HG02678 (cell line): Measurements from ENCODE around the gene MTFR1L.

Source experiments
- ATAC-seq: cut with Tn5 transposase; IDR thresholded peaks from one replicate; pipeline ENCODE4 v1.9.1; 2021; ENCODE audit warnings: mild to moderate bottlenecking, moderate library complexity; ENCODE audit not compliant: unreplicated experiment

The MTFR1L gene

DNA sequence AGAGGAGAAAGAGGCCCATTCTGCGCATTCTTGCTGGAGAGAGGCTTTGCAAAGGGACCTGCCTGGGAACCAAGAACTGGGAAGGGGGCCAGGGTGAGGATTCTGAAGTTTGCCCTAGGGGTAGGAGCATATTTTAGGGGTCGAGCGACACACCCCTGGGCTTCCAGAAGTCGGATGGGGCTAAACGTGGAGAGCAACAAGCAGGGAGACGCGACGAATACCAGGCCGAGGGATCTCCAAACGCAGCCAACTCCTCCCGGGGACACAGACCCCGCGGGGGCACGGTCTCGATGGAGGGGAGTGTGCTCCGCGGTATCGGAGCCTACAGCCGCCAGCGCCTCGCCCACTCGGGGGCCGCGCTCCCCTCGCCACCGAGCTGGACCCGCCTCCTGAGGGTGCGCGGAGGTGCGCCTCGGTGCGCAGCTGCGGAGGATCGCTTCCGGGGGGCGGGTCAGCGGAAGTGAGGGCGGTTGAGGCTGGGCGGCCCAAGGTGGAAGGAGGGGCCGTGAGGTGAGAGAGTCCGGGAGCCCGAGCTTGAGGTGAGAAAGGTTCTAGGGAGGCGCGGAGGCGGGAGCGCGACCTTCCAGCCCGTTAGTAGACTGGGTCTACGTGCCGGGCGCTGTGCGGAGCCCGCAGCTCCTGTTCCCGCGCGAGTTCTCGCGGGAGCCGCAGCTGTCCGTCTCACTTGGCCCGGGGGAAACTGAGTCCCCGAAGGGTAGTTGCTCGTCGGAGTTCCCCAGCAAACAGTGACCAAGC, at the start of gene MTFR1L:
Gene MTFR1L (plus strand): TSS at position 464 of the 756 bp plus-strand sequence. CDS start 3,151 bp downstream, outside the sequence.
- ATAC-seq = peak; percentile 89

DNA sequence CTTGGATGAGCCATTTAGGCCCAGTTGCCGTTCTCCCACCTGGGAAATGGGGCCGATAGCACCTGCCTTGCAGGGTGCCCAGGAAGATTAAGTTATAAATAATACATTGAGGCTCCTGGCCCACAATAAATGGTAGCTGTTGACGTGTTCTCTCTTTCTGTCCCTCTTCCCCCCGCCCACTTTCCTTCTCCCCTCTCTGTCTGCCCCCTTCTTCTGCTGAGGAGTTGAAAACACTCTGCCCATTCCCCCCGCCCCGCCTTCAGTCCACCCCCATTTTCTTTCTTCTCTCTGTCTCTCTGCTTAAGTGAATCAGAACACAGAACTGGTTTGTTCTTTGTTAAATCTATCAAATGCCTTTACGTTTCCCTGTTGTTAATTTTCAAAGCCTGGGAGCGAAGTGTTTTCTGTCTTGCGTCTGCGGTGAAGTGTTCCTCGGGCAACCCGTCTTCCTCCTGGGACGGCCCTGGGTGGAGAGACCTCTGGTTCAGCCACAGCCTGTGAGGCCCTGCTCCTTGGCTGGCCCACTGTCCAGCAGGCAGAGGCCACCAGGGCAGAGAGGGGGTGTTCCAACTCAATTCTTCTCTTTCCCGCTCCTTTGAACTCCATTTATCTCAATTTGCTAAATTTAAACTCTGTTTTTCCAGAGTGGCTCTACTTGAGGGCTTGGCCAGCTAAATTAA, 49.1 kb upstream of the MTFR1L start:
- ATAC-seq = no peak

- no peak for ATAC-seq
Observed at GRCh38 chr1:25771221-25772114, 48.3 kb upstream of the MTFR1L start.

GRCh38 chr1:25772164-25772563, 47.6 kb upstream of the MTFR1L start:
- no peak for ATAC-seq

DNA sequence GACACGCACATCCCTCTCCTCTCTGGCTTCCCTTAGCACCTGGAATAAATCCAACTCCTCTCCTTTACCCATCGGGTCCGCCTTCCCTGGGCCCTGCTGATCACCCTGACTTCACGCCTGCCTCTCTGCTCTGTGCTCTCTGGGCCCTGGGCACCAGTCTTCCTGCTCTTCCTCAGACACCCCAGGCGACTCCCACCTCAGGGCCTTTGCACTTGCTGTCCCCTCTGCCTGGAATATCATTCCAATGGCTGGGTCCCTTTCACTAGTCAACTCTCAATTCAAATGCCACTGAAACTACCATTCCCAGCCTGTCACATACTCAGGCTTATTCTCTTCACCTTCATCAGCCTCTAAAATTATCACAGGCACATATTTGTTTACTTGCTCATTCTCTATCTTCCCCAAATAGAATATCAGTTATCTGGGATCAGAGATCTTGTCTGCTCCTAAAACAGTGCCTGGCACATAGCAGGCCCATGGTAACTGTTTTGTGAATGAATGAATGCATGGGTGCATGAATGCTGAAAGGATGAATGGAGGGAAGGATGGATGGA, 47.0 kb upstream of the MTFR1L start:
- ATAC-seq = no peak

- no peak for ATAC-seq
Observed at GRCh38 chr1:25773441-25774125, 46.2 kb upstream of the MTFR1L start.

- no peak for ATAC-seq
Observed at GRCh38 chr1:25774206-25774803, 45.4 kb upstream of the MTFR1L start.

- ATAC-seq = peak; percentile 64
Observed at GRCh38 chr1:25774921-25775771, 44.6 kb upstream of the MTFR1L start.

- no peak for ATAC-seq
Observed at GRCh38 chr1:25779388-25779787, 40.4 kb upstream of the MTFR1L start.

GRCh38 chr1:25779894-25780293, 39.9 kb upstream of the MTFR1L start:
- no peak for ATAC-seq

DNA sequence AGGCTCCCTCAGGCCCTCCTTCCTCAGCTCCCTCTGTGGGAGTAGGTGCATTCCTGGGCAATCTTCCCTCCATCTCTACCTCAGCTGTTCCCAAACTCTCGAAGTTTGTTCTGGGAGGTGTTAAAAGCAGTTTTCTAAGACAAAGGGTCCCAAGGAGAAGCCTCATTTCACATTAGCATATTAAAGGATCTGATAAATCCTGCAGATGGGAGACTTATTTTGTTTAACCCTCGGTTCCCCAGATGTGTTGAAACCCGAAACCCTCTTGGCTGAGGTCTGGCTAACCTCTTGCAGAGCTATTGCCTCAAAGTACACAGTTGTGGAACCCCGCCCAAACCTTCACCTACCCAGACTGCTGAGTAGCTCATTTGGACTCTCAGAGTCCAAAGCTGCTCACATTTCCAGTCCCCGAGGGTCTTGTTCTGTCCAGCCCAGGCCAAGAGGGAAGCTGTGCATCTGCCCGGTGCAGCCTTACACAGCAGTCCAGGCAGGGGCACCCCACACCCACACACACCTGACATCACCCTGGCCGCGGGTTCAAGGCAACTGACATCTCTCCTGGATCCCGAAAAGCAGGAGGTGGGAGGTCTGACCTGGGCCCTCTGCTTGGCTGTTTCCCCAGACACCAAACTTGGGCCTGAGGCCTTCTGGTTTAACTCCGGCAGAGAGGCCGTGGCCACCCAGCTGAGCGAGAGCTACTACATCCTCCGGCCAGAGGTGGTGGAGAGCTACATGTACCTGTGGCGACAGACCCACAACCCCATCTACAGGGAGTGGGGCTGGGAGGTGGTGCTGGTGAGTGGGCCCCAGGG, 39.2 kb upstream of the MTFR1L start:
- ATAC-seq = no peak

- ATAC-seq = no peak
Observed at GRCh38 chr1:25781130-25781433, 38.7 kb upstream of the MTFR1L start.

- ATAC-seq = no peak
Observed at GRCh38 chr1:25782608-25783201, 37.0 kb upstream of the MTFR1L start.

GRCh38 chr1:25784575-25785051, 35.1 kb upstream of the MTFR1L start:
- ATAC-seq = no peak

GRCh38 chr1:25785333-25786067, 34.3 kb upstream of the MTFR1L start:
- no peak for ATAC-seq

- no peak for ATAC-seq
Observed at GRCh38 chr1:25786887-25787759, 32.6 kb upstream of the MTFR1L start.
